Hepatocyte (in vitro differentiated cells): ENCODE data around the gene EIF2B2.

Experiments
- EZH2 ChIP-seq: fragments of 200-600 bp; sonication (generic); IDR thresholded peaks from 2 replicates; pipeline ENCODE4 v1.6.1; 2016; ENCODE audit warnings: antibody characterized with exemption, mild to moderate bottlenecking, borderline replicate concordance
- TF ChIP-seq, protein P1 (sequence below): fragments of 200-600 bp; sonication (generic); IDR thresholded peaks from 2 replicates; pipeline ENCODE4 v1.5.1; 2016; ENCODE audit warnings: antibody characterized with exemption, mild to moderate bottlenecking; ENCODE audit not compliant: poor library complexity

GRCh38 chr14:75049136-75049535 lies 46.4 kb downstream of the EIF2B2 start:
- no peak for TF ChIP-seq EZH2
- TF ChIP-seq, protein P1, sequence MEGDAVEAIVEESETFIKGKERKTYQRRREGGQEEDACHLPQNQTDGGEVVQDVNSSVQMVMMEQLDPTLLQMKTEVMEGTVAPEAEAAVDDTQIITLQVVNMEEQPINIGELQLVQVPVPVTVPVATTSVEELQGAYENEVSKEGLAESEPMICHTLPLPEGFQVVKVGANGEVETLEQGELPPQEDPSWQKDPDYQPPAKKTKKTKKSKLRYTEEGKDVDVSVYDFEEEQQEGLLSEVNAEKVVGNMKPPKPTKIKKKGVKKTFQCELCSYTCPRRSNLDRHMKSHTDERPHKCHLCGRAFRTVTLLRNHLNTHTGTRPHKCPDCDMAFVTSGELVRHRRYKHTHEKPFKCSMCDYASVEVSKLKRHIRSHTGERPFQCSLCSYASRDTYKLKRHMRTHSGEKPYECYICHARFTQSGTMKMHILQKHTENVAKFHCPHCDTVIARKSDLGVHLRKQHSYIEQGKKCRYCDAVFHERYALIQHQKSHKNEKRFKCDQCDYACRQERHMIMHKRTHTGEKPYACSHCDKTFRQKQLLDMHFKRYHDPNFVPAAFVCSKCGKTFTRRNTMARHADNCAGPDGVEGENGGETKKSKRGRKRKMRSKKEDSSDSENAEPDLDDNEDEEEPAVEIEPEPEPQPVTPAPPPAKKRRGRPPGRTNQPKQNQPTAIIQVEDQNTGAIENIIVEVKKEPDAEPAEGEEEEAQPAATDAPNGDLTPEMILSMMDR: no peak
